Left lung (tissue), 10 donors: ENCODE data around the gene MAOB. TPM values are rescaled to one million over a fixed set of nuclear protein-coding genes. Genes with fewer than 3 reads are reported as not detected.

ENCODE experiments used
- ATAC-seq: fragments of 200-7000 bp; cut with Tn5 transposase; one replicate; pipeline ENCODE4 v1.9.1; 2020; ENCODE audit warnings: moderate library complexity
- DNase-seq, 4 donors: peaks; one replicate each; pipeline ENCODE4 v3.0.0-alpha.2; 2013 to 2020
- H3K27ac ChIP-seq, 2 donors: fragments of 200-600 bp; sonication (generic) in 1 of 2; one replicate each; pipeline versions ENCODE4 v1.5.0 to v1.8.0; 2020 to 2021
- H3K27me3 ChIP-seq, 2 donors: fragments of 200-600 bp; sonication (generic) in 1 of 2; one replicate each; pipeline versions ENCODE4 v1.5.0 to v1.8.0; 2020 to 2021
- H3K36me3 ChIP-seq, 2 donors: fragments of 200-600 bp; sonication (generic) in 1 of 2; one replicate each; pipeline versions ENCODE4 v1.5.0 to v1.8.0; 2020 to 2021
- H3K4me1 ChIP-seq, 2 donors: fragments of 200-600 bp; one replicate each; pipeline ENCODE4 v1.8.0; 2021
- H3K4me3 ChIP-seq, 2 donors: fragments of 200-600 bp; sonication (generic) in 1 of 2; one replicate each; pipeline versions ENCODE4 v1.5.0 to v1.8.0; 2020 to 2021; ENCODE audit warnings: mild to moderate bottlenecking in 1 of 2
- H3K9me3 ChIP-seq, 2 donors: fragments of 200-600 bp; sonication (generic) in 1 of 2; one replicate each; pipeline versions ENCODE4 v1.5.0 to v1.8.0; 2020 to 2021
- CTCF ChIP-seq, 2 donors: fragments of 200-600 bp; sonication (generic) in 1 of 2; IDR thresholded peaks; one replicate each; pipeline versions ENCODE4 v1.5.0 to v1.8.0; 2021; ENCODE audit warnings: antibody characterized with exemption in 2 of 2
- intact Hi-C, 2 donors: fragments of 100-400 bp; cut with DNase I; formaldehyde crosslinking; loops; one replicate each; pipeline versions ENCODE4 v1.11.2 to v1.14.2; 2022
- polyA plus RNA-seq, 6 donors: library from polyadenylated mRNA; unstranded; fragments of 120-200 nt; gene quantifications; one replicate each; pipeline ENCODE4 v1.2.1, GENCODE V29; 2013; ENCODE audit not compliant: insufficient read length in 6 of 6
- total RNA-seq, 2 donors: library from RNA; stranded (reverse); fragmentation: NEBNext Ultra II Directional; extraction: Animal tissue kit (Norgen Biotek cat#: 25700); gene quantifications; one replicate each; pipeline ENCODE4 v1.2.1, GENCODE V29; 2021
- donor health status: DM: no; HTN: yes; CAD: no.
- donor health status: DM: no; HTN: no; CAD: no.

MAOB gene
- total and polyA plus RNA-seq, 8 donors = 8.8 to 20.6 (median 12.3) TPM

- Histone ChIP-seq H3K36me3 (no peaks in the 10 kb centered on the region), H3K27ac (no peak overlapping the region), H3K9me3 (no peaks in the 10 kb centered on the region), H3K4me1 (no peaks in the 10 kb centered on the region), H3K27me3 (no peaks in the 10 kb centered on the region), H3K4me3 (no peak overlapping the region)
- no peak for TF ChIP-seq CTCF (IDR thresholded peaks at IDR 0.05)
- intact Hi-C loops = no loop called here
- DNase-seq (no peak), ATAC-seq (no peak)
These were observed 17.9 kb upstream of the MAOB start for GRCh38 chrX:43899878-43900815.

- no peak overlapping the region for H3K27ac ChIP-seq
- TF ChIP-seq CTCF (IDR thresholded peaks at IDR 0.05) = no peak
- intact Hi-C loops = no loop called here
- no peaks in the 10 kb centered on the region for H3K4me1 ChIP-seq
- H3K4me3 ChIP-seq = no peak overlapping the region
- H3K27me3 ChIP-seq = no peaks in the 10 kb centered on the region
- DNase-seq (no peak), ATAC-seq (no peak)
- no peaks in the 10 kb centered on the region for H3K36me3 ChIP-seq
- H3K9me3 ChIP-seq = no peaks in the 10 kb centered on the region
These were observed 16.3 kb upstream of the MAOB start for GRCh38 chrX:43898406-43899035.

- intact Hi-C loops = no loop called here
- no peak overlapping the region for H3K4me3 ChIP-seq
- no peaks in the 10 kb centered on the region for H3K4me1 ChIP-seq
- H3K27me3 ChIP-seq = no peaks in the 10 kb centered on the region
- no peak for ATAC-seq
- H3K36me3 ChIP-seq = no peaks in the 10 kb centered on the region
- no peak for TF ChIP-seq CTCF (IDR thresholded peaks at IDR 0.05)
- no peaks in the 10 kb centered on the region for H3K9me3 ChIP-seq
- DNase-seq = no peak
- no peak overlapping the region for H3K27ac ChIP-seq
These were observed 15.0 kb upstream of the MAOB start for GRCh38 chrX:43897290-43897689.

- TF ChIP-seq CTCF (IDR thresholded peaks at IDR 0.05) = no peak
- Histone ChIP-seq H3K9me3 (no peaks in the 10 kb centered on the region), H3K36me3 (no peaks in the 10 kb centered on the region), H3K4me3 (no peak overlapping the region), H3K27ac (no peak overlapping the region), H3K27me3 (no peaks in the 10 kb centered on the region), H3K4me1 (no peaks in the 10 kb centered on the region)
- ATAC-seq (no peak), DNase-seq (no peak)
- intact Hi-C loops = no loop called here
These were observed 10.2 kb upstream of the MAOB start for GRCh38 chrX:43892336-43892870.

- TF ChIP-seq CTCF (IDR thresholded peaks at IDR 0.05) = no peak
- peaks cover 0 to 14% of the 10 kb centered on the region in 2 donors for H3K27me3 ChIP-seq
- no peaks in the 10 kb centered on the region for H3K9me3 ChIP-seq
- DNase-seq = no peak
- H3K4me1 ChIP-seq = no peaks in the 10 kb centered on the region
- no peak for ATAC-seq
- intact Hi-C loops = no loop called here
- no peaks in the 10 kb centered on the region for H3K36me3 ChIP-seq
- H3K4me3 ChIP-seq = no peak overlapping the region
- no peak overlapping the region for H3K27ac ChIP-seq
These were observed 3.4 kb upstream of the MAOB start for GRCh38 chrX:43885617-43886016.
